Pancreas (tissue), 10 donors: ENCODE results near the gene TFEB. TPM values are rescaled to one million over a fixed set of nuclear protein-coding genes. Genes with fewer than 3 reads are reported as not detected.

Source experiments
- ATAC-seq, 4 donors: fragments of 200-7000 bp; cut with Tn5 transposase; one replicate each; pipeline versions ENCODE4 v1.8.0 to v1.9.1; 2020; ENCODE audit warnings: mild to moderate bottlenecking in 4 of 4, moderate library complexity in 4 of 4
- DNase-seq, 6 donors: peaks; one replicate each; pipeline ENCODE4 v3.0.0-alpha.2; 2020
- FAIRE-seq: peaks from 2 replicates; lab custom pipeline; 2012; peaks lifted over from hg19 to GRCh38; lab: Jason Lieb, UNC
- H3K27ac ChIP-seq, 4 donors: fragments of 200-600 bp; sonication (generic); 1 replicate in 3 of 4; 2 replicates in 1 of 4; pipeline versions ENCODE4 v1.5.0 to v1.8.0; 2020
- H3K27me3 ChIP-seq, 4 donors: fragments of 200-600 bp; one replicate each; pipeline ENCODE4 v1.8.0; 2021
- H3K36me3 ChIP-seq, 3 donors: fragments of 200-600 bp; sonication (generic) in 1 of 3; one replicate each; pipeline versions ENCODE4 v1.5.0 to v1.8.0; 2020 to 2021
- H3K4me1 ChIP-seq, 3 donors: fragments of 200-600 bp; one replicate each; pipeline ENCODE4 v1.8.0; 2021
- H3K4me3 ChIP-seq, 4 donors: fragments of 200-600 bp; sonication (generic) in 2 of 4; one replicate each; pipeline versions ENCODE4 v1.5.0 to v1.8.0; 2020 to 2021
- H3K9me3 ChIP-seq, 4 donors: fragments of 200-600 bp; one replicate each; pipeline ENCODE4 v1.8.0; 2021
- WGBS, 2 donors: extraction: QIAGEN DNeasy Blood & Tissue Kit; methylation state at CpG; one replicate each; pipeline ENCODE4 v1.1.7; 2013; 5-methylcytosine and 5-hydroxymethylcytosine counted together
- intact Hi-C, 3 donors: fragments of 100-400 bp; cut with DNase I; formaldehyde crosslinking; loops; one replicate each; pipeline versions ENCODE4 v1.11.1 to v1.14.2; 2022
- polyA plus RNA-seq, 2 donors: library from polyadenylated mRNA; stranded (reverse); fragments of 200-250 nt; gene quantifications; one replicate each; pipeline ENCODE4 v1.2.3, GENCODE V29; 2013
- total RNA-seq, 6 donors: library from RNA; stranded (reverse); fragmentation: NEBNext Ultra II Directional in 4 of 6; extraction: Animal tissue kit (Norgen Biotek cat#: 25700) in 4 of 6; gene quantifications; one replicate each; pipeline versions ENCODE4 v1.2.1 to v1.2.4, GENCODE V29; 2021 to 2023
- TF ChIP-seq, protein P1 (sequence below), 4 donors: fragments of 200-600 bp; sonication (generic) in 3 of 4; IDR thresholded peaks; one replicate each; pipeline versions ENCODE4 v1.5.0 to v1.8.0; 2021; ENCODE audit warnings: antibody characterized with exemption in 4 of 4
- donor health status: healthy with polysubstance abuse.
- donor health status: DM: no; HTN: no; CAD: no; lungs with moderate emphysema.
- donor health status: DM: no; HTN: no; CAD: no.
- donor health status: control.
- donor health status: control.
- donor health status: Bipolar disorder and iron deficiency.
- donor health status: DM: yes; HTN: yes; CAD: no.
- donor health status: DM: no; HTN: no; CAD: no.
- donor health status: DM: no; HTN: no; CAD: no.
- donor health status: DM: yes; HTN: yes; CAD: no.

TFEB gene
- total and polyA plus RNA-seq, 8 donors = 6.5 to 49.4 (median 11.6) TPM

- WGBS, 2 donors = 90 to 94% methylated on average over 7 of the region's 7 CpGs
- ATAC-seq = no peak
- TF ChIP-seq, protein P1, sequence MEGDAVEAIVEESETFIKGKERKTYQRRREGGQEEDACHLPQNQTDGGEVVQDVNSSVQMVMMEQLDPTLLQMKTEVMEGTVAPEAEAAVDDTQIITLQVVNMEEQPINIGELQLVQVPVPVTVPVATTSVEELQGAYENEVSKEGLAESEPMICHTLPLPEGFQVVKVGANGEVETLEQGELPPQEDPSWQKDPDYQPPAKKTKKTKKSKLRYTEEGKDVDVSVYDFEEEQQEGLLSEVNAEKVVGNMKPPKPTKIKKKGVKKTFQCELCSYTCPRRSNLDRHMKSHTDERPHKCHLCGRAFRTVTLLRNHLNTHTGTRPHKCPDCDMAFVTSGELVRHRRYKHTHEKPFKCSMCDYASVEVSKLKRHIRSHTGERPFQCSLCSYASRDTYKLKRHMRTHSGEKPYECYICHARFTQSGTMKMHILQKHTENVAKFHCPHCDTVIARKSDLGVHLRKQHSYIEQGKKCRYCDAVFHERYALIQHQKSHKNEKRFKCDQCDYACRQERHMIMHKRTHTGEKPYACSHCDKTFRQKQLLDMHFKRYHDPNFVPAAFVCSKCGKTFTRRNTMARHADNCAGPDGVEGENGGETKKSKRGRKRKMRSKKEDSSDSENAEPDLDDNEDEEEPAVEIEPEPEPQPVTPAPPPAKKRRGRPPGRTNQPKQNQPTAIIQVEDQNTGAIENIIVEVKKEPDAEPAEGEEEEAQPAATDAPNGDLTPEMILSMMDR (IDR thresholded peaks at IDR 0.05) = no peak
- intact Hi-C loops = no loop called here
- DNase-seq = peak in 1 of 6 donors; percentile 25
- Histone ChIP-seq H3K9me3 (no peaks in the 10 kb centered on the region), H3K4me3 (no peak overlapping the region), H3K4me1 (peaks cover 0 to 9% (median 0%) of the 10 kb centered on the region in 3 donors), H3K27me3 (no peaks in the 10 kb centered on the region), H3K27ac (no peak overlapping the region), H3K36me3 (no peaks in the 10 kb centered on the region)
- FAIRE-seq = no peak
Observed at GRCh38 chr6:41729624-41730023, 5.8 kb downstream of the TFEB start.

GRCh38 chr6:41728954-41729353, 6.5 kb downstream of the TFEB start:
- H3K4me1 ChIP-seq = peaks cover 0 to 9% (median 0%) of the 10 kb centered on the region in 3 donors
- no peaks in the 10 kb centered on the region for H3K9me3 ChIP-seq
- no peaks in the 10 kb centered on the region for H3K36me3 ChIP-seq
- DNase-seq (peak in 1 of 6 donors; percentile 25), ATAC-seq (no peak), FAIRE-seq (no peak)
- intact Hi-C loops = no loop called here
- 94 to 95% methylated on average over 7 of the region's 7 CpGs for WGBS, 2 donors
- TF ChIP-seq, protein P1 (IDR thresholded peaks at IDR 0.05) = no peak
- no peaks in the 10 kb centered on the region for H3K27me3 ChIP-seq
- H3K27ac ChIP-seq = no peak overlapping the region
- no peak overlapping the region for H3K4me3 ChIP-seq

DNA sequence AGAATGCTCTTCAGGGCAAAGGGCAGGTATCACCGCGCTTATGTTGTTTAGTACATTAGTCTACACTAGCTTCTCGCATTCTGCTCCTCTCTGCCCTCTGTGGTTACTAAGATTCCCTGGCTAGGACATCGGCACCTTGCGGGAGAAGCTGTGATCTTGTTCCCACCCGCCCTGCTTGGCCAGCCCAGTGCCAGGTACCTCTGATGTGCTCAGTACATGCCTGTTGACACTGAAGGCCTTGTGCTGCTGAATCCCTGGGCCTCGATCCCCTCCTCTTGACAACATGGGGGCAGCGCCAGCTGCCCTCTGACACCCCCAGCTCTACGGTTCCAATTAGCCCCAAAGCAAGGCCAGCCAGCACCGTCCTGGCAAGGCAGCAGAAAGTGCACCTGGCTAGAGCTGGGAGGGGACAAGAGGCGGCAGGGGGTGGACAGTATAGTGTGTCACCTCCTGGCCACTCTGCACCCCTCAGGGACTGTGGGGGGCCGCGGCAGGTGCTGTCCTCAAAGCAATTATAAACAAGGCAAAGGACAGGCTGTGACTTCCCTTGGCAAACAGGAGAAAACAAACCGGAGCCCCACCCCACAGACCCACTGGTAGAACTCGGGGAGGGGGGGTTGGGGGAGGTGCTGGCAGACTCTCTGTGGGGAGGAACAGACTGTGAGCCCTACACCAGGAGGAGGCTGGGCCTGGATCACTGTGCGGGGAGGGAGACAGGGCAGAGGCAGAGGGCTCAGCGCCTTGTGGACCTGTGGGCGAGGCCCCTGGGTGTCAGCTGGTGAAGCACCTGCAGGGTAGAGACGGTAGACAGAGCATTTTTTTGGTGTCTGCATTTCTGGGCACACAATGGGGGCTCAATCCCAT, 7.1 kb downstream of the TFEB start:
- peak in 3 of 4 donors; percentile 18 to 66 (median 40) for ATAC-seq
- H3K36me3 ChIP-seq = no peaks in the 10 kb centered on the region
- no peaks in the 10 kb centered on the region for H3K27me3 ChIP-seq
- DNase-seq = peak in 1 of 6 donors; percentile 50
- no peak overlapping the region for H3K4me3 ChIP-seq
- no peak for FAIRE-seq
- H3K4me1 ChIP-seq = peaks cover 0 to 7% (median 0%) of the 10 kb centered on the region in 3 donors
- TF ChIP-seq, protein P1 (IDR thresholded peaks at IDR 0.05) = no peak
- no peaks in the 10 kb centered on the region for H3K9me3 ChIP-seq
- no peak overlapping the region for H3K27ac ChIP-seq
- 80% methylated on average over 19 of the region's 19 CpGs for WGBS, 2 donors
- intact Hi-C loops = no loop called here

DNA sequence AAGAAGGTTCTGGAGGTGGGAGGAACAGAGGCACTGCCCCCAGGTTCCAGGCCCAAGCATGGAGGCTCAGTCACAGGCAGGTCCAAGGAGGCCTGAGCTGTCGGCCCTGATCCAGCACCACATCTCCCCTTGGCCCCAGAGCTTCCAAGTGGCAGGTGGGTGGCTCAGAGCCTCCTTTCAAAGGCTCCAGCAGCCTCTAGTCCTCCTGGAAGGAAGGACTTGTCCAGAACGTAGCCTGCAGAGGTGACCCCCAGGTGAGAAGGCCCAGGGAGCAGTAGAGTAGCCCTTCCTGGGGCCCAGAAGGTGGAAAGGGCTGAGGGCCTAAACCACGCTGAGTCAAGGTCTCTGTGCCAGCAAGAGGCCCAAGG, 7.7 kb downstream of the TFEB start:
- Histone ChIP-seq H3K4me1 (peaks cover 0 to 4% (median 0%) of the 10 kb centered on the region in 3 donors), H3K27me3 (no peaks in the 10 kb centered on the region), H3K27ac (no peak overlapping the region), H3K9me3 (no peaks in the 10 kb centered on the region), H3K4me3 (no peak overlapping the region), H3K36me3 (no peaks in the 10 kb centered on the region)
- intact Hi-C loops = no loop called here
- TF ChIP-seq, protein P1 (IDR thresholded peaks at IDR 0.05) = no peak
- ATAC-seq = no peak
- 92% methylated on average over 3 of the region's 3 CpGs for WGBS, 2 donors
- peak in 1 of 6 donors; percentile 31 for DNase-seq
- FAIRE-seq = no peak

- Histone ChIP-seq H3K4me1 (peaks cover 0 to 4% (median 0%) of the 10 kb centered on the region in 3 donors), H3K27ac (no peak overlapping the region), H3K27me3 (no peaks in the 10 kb centered on the region), H3K36me3 (no peaks in the 10 kb centered on the region), H3K9me3 (no peaks in the 10 kb centered on the region), H3K4me3 (no peak overlapping the region)
- ATAC-seq (no peak), DNase-seq (peak in 1 of 6 donors; percentile 44), FAIRE-seq (no peak)
- WGBS, 2 donors = 75 to 93% methylated on average over 7 of the region's 7 CpGs
- TF ChIP-seq, protein P1 (IDR thresholded peaks at IDR 0.05) = no peak
- intact Hi-C loops = no loop called here
Observed at GRCh38 chr6:41726876-41727275, 8.5 kb downstream of the TFEB start.
